Endometrial microvascular endothelial cells (primary cell): ENCODE data around the gene STRBP. TPM values are rescaled to one million over a fixed set of nuclear protein-coding genes. Genes with fewer than 3 reads are reported as not detected.

Experiments
- in situ Hi-C: cut with HindIII; loops from 2 replicates; pipeline ENCODE4 v1.10.0; 2017; ENCODE audit warnings: low sequenced_read_pairs, low pct_unique_long_range_greater_than_20kb; ENCODE audit errors: inconsistent ontology term
- total RNA-seq: library from RNA; depleted of rRNA; stranded (reverse); fragments of >200 nt; gene quantifications from one replicate; pipeline ENCODE4 v1.2.3, GENCODE V29; 2015; ENCODE audit errors: inconsistent ontology term

The STRBP gene
- total RNA-seq, 1 donor from 2014 or later: 5.9 TPM

DNA sequence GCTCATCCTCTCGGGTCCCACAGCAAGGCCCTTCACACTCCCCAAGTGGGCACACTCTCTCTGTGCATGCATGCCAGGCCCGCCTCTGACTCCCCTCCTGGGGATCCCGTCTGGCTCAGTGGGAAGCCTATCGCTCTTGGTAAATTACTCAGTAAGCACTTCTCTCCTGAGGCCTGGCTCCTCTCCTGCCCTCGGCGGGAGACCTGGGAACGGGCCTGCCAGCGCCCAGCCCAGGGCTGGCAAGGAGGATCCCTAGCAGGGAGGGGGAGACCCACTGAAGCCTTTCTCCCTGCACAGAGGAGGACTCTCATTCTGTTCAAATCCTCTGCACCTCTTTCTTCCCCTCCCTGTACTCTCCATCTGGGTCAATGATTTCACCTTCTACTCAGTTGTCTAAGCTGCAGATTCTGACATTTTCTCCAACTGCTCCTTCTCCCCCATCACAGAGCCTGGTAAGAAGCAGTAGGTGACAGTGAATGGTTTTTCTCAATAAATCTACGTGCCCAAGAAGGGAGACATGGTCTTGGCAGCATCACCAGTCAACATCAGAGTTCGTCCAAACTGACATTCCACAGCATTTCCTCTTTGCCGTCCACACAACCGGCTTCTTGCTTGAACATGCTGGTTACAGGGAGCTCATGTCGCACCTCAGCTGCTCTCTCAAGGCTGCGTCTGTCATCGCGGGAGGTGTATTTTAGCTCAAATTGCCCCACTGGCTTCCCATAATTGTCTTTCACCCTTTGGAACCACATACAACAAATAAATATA lies 153.1 kb downstream of the STRBP start:
- in situ Hi-C loops: no loop called here

DNA sequence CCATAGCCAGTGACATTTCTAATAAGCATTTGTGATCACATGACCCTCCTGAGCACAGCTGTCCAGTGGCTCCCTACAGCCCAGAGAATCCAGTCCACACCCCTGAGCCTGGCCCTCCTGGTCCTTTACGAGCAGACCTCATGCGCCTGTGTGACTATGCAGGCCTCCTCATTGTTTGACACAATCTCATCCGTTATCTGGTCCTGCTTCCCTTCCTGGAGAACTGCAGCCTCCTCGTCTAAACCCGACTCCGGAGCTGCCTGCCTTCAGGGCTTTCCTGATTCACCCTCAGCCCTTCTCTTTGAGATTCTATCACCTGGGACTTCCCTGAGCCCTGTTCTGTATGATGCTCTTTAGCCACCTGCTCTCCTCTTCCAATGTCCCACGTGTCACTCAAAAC lies 155.2 kb downstream of the STRBP start:
- in situ Hi-C loops: no loop called here

DNA sequence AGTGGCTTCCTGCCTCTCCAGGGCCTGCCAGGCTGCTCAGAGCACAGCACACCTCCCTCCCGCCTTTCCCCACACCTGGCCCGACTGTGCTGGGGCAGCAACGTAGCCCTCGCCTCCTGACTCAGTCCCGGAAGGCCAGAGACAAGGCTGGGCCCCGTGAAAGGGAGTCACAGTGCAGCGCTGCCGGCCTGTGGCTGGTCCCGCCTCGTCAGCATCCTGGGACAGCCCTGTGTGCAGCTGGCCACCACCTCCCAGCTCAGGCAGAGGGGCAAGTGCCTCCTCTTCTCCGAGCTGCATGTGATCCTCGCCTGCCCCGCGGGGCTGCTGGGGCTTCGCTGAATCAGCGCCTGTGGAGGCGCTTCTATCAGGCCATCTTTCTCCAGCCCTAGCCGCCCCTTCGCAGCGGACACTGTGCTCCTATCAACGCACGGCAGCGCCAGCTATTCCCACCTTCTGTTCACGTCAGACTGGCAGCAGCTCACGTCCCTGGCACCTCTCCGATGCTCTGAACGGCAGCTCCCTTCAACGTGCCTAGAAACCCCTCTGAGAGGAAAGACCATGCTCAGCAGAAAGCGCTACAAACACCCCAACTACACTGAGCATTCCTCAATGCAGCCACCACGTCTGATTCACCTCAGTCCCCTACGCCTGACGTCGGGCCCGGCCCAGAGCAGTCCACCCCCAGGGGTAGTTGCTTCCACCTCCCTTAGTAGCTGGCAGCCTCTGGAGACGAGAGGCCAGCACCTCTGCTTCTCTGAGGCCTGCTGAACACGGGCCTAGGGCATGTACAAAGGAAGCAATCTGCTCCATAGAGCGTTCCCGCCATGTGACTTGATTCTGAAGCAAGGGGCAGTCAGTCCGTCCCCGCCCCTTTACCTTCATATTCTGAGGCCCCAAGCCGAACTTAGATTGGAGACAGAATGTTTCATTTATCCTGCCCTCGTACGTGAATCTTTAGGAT lies 156.1 kb downstream of the STRBP start:
- in situ Hi-C loops: no loop called here

DNA sequence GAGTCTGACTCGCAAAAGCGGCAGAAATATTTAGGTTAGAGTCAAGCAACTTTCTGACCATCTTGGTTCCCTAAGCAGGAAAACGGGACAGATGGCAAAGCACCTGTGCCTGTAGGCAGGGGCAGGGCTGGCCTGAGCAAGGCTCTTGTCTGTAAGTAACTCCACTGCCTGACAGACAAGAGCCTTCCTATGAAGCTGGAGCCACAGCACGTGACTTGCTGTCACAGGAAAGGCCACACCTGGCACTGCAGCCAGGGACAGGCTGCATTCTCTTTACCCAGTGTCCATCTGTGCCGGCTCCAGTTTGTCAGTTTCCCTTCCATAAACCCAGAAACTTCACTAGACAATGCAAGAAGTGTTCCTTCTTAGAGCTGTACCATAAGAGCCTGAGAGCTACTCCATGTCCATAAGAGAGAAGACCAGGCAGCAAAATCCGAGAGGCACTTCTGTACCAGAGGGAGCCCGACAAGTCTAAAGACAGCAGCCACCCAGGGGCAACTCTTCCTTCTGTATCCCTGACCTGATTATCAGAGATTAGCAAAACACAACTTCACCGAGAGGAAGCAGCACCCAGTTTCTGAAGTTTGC lies 156.9 kb downstream of the STRBP start:
- in situ Hi-C loops: no loop called here

DNA sequence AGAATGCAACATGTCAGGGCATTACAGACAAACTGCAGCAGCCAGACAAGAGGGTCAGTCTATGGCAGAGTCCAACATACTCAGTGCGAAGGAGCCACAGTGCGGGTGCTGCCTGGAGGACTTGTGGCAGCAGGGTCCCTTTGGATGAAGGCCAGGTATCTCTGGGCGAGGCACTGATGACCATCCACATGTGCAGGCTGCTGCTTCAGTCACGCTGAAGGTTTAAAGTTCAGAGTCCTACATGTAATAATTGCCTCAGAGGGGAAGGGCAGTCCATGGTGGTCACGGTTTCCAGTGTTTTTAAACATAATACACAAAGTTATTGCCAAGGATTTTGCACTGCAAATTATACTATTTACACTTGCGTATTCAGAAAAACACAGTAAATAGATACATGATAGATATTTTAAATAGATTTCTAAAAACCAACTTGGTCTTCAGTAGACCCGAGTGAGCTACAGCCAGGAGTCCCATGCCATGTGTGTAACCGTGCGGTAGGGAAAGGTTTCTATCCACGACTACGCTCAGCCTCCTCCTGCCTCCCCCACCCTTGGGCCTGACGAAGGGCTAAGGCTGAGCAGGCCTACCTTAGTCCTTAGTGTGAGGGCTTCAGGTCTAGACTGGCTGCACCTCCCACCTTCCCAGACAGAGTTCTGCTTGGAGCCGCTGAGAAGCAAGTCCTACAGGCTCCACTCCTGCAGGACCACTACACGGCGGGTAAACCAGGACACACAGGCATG lies 158.7 kb downstream of the STRBP start:
- in situ Hi-C loops: no loop called here

DNA sequence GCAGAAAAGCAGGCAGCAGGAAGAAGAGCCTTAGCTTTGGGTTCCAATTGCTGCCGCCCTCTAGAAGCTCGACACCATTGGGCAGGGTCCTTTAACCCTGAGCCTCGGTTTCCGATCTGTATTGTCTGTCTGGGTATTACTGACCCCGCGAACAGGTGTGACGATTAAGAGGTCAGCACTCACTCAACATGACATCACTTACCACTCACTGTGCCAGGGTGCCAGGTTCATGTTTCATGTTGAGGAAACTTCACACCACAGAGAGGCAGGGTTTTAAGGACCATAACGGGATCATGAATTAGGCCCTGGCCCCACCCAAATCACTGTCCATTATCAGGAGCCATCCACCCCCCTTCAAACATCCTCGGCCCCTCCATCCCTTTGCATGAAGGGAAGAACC lies 159.4 kb downstream of the STRBP start:
- in situ Hi-C loops: no loop called here

DNA sequence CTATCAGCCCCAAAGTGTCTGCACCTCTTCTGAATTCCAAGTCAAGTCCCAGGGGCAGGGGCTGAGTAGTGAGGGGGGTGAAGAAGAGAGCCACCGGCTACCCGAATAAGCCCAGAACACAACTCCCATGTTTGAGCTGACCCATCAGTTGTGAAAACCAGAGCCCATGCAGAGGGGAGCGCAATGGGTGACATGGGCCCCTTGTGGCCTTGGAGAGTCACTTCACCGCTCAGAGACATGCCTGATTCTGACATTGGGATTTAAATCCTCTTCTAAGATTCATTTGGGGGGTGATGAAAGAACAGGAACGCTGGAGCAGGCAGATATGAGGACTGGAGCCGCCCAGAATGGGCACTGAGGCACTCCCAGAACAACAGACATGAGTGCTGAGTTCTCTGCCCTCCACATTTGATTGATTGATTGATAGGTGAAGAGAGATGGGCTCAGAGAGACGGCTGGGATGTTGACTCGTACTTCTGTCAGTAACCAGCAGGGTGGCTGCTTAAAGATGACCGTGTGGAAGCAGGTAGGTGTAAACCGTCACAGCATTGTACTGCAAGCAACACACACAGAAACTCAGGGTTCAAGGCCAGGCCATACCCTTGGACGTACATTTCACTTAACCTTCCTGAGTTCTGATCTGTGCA lies 160.6 kb downstream of the STRBP start:
- in situ Hi-C loops: no loop called here

DNA sequence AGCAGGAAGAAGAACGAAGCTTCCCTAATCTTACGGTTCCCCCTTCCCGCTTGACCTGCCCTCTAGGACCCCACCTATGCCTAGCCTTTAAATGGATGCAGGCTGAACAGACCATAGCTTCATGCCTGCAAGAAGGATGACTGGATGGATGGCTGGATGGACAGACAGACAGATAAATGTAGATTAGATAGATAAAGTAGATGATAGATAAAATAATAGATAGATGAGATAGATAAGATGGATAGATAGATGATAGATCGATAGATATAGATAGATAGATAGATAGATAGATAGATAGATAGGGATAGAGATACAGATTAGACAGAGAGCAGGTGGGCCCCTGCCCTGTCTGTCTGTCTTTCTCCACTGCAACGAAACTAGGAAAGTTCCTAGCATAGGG lies 162.9 kb downstream of the STRBP start:
- in situ Hi-C loops: no loop called here

DNA sequence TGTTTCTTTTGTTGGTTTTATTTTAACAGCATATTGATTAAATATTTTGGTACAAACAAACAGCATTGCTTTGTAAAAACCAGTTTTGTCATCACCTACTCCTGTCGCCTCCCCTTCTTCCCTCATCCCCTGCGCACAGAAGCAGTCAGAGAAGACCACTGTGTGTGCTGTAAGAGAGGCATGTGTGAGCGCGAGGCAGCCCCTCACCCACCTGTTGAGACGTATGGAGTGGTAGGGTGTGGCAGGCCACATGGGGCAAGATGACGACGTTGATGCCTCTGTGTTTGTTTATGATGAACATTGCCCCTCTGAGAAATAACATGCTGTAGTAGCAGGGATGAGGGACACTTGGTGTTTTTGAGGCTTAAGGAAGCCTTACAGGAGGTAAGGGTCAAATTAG lies 163.6 kb downstream of the STRBP start:
- in situ Hi-C loops: no loop called here

DNA sequence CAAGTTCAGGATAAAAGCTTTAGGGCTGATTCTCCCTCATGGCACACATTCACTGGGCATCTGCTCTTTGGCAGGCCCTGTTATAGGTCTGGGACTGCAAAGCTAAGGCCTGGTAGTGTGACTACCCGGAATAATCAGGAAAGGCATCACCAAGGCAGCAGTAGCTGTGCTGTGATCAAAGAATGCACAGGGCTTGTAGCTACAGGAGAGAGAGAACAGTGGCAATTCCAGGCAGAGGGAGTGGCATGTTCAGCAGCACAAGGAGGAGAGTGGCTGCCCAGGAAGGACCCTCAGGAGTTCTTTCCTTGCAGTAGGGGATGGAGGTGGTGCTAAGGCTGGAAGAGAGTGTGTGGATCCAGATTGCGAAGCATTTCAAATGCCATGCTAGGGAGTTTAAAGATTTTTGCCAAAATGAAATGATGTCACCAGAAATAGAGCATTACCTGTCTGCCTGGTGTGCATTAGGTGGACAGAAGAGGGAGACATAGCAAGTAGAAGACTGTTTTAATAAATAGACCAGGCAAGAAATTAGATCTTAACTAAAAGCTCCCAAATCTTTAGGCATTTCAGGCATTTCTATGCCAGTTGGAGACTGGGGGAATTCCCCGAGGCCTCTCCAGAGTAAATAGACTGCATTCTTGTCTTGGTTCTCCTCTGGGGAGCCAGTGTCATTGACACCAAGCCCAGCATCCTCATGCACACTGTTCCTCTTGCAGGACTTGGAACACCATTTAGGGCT lies 165.8 kb downstream of the STRBP start:
- in situ Hi-C loops: no loop called here

DNA sequence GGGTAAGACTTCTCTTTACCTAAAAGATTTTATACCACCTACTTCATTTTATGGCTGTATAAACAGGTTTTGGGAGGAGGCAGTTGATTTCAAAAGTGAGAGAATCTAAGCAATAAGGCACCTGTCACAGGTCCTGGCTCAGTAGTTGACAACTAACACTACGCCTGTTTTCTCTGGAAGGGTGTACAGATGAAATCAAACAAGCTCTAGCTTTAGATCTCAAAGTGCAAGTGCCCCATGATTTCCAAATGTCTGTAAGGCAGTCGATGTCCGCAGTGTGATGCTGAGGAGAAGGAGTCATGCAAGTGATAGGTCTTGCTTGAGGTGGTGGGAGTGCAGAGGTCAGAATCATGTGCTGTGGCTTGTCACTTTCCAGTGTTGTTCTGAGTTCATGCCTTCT lies 168.8 kb downstream of the STRBP start:
- in situ Hi-C loops: loop anchor here (10.0 kb wide), 1 partner anchor 255 kb away; the partner anchor contains the start of gene CRB2

DNA sequence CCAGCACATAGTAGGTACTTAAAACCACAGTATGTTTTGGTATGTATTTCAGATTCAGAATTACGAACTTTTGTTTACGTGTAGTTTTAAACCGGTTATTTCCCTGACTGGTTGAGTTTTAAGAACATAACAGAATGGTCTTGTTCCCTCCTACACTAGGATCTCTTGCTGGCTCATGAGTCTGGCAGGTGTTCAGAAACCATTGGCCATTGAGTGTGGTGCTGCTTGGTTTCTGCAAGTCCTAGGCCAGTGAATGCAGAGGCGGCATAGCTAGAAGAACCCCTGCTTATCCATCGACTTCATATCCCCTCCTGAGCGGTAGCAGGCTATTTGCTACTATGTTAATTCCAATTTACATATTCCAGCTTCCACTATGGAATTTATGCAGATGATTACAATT lies 169.3 kb downstream of the STRBP start:
- in situ Hi-C loops: loop anchor here (10.0 kb wide), 1 partner anchor 256 kb away; the partner anchor contains the start of gene CRB2

DNA sequence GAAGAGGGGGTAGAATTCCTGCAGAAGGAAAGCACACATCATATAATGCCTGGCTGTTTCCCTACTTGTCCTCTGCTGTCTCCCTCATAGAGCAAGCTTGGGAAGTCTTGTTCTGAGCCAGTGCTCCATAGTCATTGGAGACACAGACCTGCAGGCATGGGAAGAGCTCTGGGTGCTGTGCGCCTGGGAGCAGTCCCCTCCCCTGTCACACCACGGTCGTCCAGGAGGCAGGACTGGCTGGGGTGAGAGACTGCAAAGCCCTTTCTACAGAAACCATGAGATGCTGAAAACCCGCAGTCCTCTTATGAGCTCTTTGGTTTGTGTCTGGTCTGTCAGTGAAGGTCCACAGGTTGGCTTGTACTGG lies 170.3 kb downstream of the STRBP start:
- in situ Hi-C loops: loop anchor here (10.0 kb wide), 1 partner anchor 257 kb away; the partner anchor contains the start of gene CRB2

DNA sequence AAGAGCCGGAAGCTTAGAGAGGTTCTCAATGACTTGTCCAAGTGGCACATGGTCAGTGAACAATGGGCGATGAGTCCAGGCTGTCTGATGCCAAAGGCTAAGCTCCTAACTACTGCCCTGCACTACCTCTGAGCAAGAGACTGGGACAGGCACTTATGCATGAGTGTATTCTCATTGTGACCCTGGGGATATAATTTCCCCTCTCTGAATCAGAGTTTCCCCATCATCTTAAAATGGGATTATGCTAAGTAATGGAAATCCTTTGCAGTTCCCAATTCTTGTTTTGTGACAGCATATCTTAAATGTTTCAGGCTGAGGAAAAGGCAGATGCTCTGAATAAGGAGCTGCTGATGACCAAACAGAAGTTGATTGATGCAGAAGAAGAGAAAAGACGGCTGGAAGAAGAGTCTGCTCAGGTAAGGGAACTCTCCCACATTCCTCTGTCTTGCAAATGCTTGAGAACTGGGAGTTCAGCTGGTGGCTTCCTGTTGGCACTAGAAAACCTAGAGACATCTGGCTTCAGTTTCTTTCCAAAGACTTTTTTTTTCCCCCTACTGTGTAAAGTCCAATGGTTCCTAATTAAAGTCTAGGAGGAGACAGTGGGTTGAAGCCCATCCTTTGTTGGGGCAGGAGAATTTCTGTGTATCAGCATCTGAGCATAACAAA lies 170.8 kb downstream of the STRBP start:
- in situ Hi-C loops: loop anchor here (10.0 kb wide), 1 partner anchor 257 kb away; the partner anchor contains the start of gene CRB2

DNA sequence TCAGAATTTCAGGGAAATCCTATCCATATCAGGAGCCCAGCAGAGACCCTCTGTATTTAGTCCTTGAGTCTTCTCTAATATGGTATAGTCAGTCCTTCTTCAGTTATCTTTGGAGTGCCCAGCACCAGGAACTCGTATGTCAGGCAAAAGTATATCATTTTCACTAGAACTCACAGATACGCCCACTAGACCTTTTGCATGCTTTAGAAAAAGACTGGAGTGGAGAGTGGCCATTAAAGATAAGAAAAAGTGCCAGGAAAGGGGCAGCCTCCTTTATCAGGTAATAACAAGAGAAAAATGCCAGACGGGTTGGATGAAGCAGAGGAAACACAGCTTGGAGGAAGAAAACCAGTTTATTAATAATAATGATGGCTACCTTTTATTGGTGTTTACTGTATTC lies 171.4 kb downstream of the STRBP start:
- in situ Hi-C loops: loop anchor here (10.0 kb wide), 1 partner anchor 258 kb away; the partner anchor contains the start of gene CRB2

DNA sequence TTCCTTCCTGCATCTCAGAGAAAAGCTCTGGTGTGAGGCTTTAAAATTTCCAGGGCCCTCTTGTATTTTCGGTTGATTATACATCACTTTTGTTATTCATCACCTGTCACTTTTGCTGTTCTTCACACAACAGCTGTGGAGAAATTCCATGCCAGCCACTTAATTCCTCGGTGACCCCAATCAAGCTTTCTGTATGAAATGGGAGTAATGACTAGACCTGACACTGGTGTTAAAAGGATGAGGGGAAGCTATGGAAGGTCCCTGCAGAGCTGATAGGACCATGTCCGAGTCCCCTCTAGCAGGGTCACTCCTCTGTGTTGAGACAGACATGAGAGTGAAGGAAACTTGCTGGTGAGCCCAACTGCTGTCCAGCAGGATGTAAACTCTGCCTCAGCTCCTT lies 175.2 kb downstream of the STRBP start:
- in situ Hi-C loops: loop anchor here (10.0 kb wide), 1 partner anchor 262 kb away; the partner anchor contains the start of gene CRB2

DNA sequence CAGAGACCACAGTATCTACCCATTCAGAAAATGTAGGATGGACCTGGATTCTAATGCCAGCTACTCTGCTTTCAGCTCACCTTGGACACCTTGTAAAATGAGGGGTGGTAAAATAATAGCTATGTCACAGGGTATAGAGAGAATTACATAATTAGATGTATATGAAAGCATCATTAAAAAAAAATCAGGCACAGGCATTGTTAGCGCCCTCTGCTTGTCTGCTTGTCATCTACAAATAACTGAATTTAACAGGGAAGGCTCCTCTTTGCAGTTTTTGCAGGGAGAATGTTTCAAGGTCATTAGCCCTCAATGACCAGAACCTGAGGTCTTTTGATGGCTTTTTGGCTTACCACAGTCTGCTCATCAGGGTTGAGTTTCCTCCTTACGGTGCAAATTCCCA lies 176.9 kb downstream of the STRBP start:
- in situ Hi-C loops: loop anchor here (10.0 kb wide), 1 partner anchor 263 kb away; the partner anchor contains the start of gene CRB2
